Smooth muscle cell (in vitro differentiated cells): Measurements from ENCODE around the gene NECTIN4. TPM values are rescaled to one million over a fixed set of nuclear protein-coding genes. Genes with fewer than 3 reads are reported as not detected.

Experiments used
- DNase-seq: peaks from one replicate; lab custom pipeline; 2025; ENCODE audit not compliant: unreplicated experiment; lab: John Stamatoyannopoulos, UW
- H2AFZ ChIP-seq: fragments of 200-600 bp; sonication (generic); 2 replicates; pipeline ENCODE4 v1.6.0; 2016; ENCODE audit warnings: antibody characterized with exemption, low read depth, mild to moderate bottlenecking
- H3F3A ChIP-seq: fragments of 200-600 bp; sonication (generic); 2 replicates; pipeline ENCODE4 v1.6.0; 2017; ENCODE audit warnings: antibody characterized with exemption, low read depth
- H3K27ac ChIP-seq: fragments of 200-600 bp; sonication (generic); 2 replicates; pipeline ENCODE4 v1.5.1; 2016; ENCODE audit warnings: low read depth, mild to moderate bottlenecking
- H3K27me3 ChIP-seq: fragments of 200-600 bp; sonication (generic); 2 replicates; pipeline ENCODE4 v1.6.1; 2016; ENCODE audit warnings: low read depth, mild to moderate bottlenecking
- H3K36me3 ChIP-seq: fragments of 200-600 bp; sonication (generic); 2 replicates; pipeline ENCODE4 v1.5.1; 2016; ENCODE audit warnings: low read depth
- H3K4me1 ChIP-seq: fragments of 200-600 bp; sonication (generic); 2 replicates; pipeline ENCODE4 v1.5.1; 2016; ENCODE audit warnings: low read depth
- H3K4me2 ChIP-seq: fragments of 200-600 bp; sonication (generic); 2 replicates; pipeline ENCODE4 v1.6.0; 2016; ENCODE audit warnings: mild to moderate bottlenecking
- H3K4me3 ChIP-seq: fragments of 200-600 bp; sonication (generic); 2 replicates; pipeline ENCODE4 v1.5.1; 2016; ENCODE audit warnings: mild to moderate bottlenecking
- H3K79me2 ChIP-seq: fragments of 200-600 bp; sonication (generic); 2 replicates; pipeline ENCODE4 v1.6.0; 2016; ENCODE audit warnings: low read depth, mild to moderate bottlenecking
- H3K9ac ChIP-seq: fragments of 200-600 bp; sonication (generic); 2 replicates; pipeline ENCODE4 v1.6.0; 2016; ENCODE audit warnings: low read depth
- H3K9me3 ChIP-seq: fragments of 200-600 bp; sonication (generic); replicated peaks from 2 replicates; pipeline ENCODE4 v1.5.1; 2016; ENCODE audit warnings: low read depth
- H4K20me1 ChIP-seq: fragments of 200-600 bp; sonication (generic); 2 replicates; pipeline ENCODE4 v1.6.0; 2016; ENCODE audit warnings: low read depth
- CTCF ChIP-seq: fragments of 200-600 bp; sonication (generic); IDR thresholded peaks from 2 replicates; pipeline ENCODE4 v1.5.1; 2017; ENCODE audit warnings: borderline replicate concordance, mild to moderate bottlenecking, antibody characterized with exemption; ENCODE audit not compliant: insufficient read depth, poor library complexity, severe bottlenecking
- WGBS: methylation state at CpG from one replicate; pipeline ENCODE4 v1.1.7; 2016; ENCODE audit warnings: low lambda C conversion rate; 5-methylcytosine and 5-hydroxymethylcytosine counted together
- polyA plus RNA-seq: library from polyadenylated mRNA; unstranded; fragments of >200 nt; fragmentation: Nextera tagmentation; extraction: Ambion mirVana; gene quantifications from 2 replicates; pipeline ENCODE4 v1.2.1, GENCODE V29; 2016
- total RNA-seq: library from RNA; depleted of rRNA; stranded (reverse); fragments of >200 nt; gene quantifications from 2 replicates; pipeline ENCODE4 v1.2.3, GENCODE V29; 2014

The NECTIN4 gene
- total and polyA plus RNA-seq, 2 experiments from 2014 or later = 12.7 to 18.2 TPM

DNA sequence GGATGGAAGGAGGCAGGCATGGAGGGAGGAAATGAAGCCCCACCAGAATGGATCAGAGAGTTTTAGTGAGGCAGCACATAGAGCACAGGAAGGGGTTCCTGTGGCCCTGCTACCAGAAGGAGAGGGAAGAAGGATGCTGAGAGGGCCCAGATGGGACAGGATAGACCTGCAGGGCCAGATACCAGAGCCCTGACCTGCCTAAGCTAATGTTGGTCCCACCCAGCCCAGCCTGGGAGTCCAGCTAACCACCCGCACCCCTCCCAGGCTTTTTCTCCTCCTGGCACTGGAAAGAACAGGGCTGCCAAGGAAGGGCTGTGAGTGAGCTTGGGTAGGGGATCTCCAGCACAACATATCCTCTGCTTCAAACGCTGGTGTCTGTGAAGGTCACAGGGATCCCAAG lies 6.9 kb downstream of the NECTIN4 start:
- H3K27ac ChIP-seq = peak overlapping the region; percentile 96
- WGBS = 83% methylated on average over 2 of the region's 2 CpGs

DNA sequence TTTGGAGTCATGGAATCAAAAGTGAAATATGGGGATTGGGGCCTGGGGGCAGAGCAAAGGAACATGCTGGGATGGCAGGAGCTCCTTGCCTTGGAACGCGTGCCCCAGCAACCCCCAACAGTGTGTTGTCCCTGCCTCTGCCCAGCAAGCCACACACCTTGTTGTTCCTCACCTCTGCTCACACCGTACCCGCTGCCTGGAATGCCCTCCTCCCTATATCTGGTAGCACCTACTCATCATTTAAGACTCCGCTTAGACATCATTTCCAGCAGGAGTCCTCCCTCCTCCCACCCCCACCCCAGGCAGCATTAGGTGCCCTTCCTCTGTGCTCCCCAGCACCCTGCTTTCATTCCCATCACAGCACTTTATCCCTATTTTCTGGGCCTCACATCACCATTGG lies 7.8 kb downstream of the NECTIN4 start:
- WGBS = 58% methylated on average over 5 of the region's 5 CpGs
- H2AFZ ChIP-seq = no peak overlapping the region
- H3K79me2 ChIP-seq = no peaks in the 10 kb centered on the region
- peak overlapping the region; percentile 53 for H3K4me2 ChIP-seq
- peak overlapping the region; percentile 96 for H3K27ac ChIP-seq
- H3K36me3 ChIP-seq = no peaks in the 10 kb centered on the region
- TF ChIP-seq CTCF = no peak
- DNase-seq = no peak
- H3F3A ChIP-seq = peaks cover 31% of the 10 kb centered on the region
- peaks cover 31% of the 10 kb centered on the region for H3K4me1 ChIP-seq
- H3K4me3 ChIP-seq = no peak overlapping the region
- no peaks in the 10 kb centered on the region for H4K20me1 ChIP-seq
- no peaks in the 10 kb centered on the region for H3K9me3 ChIP-seq
- H3K9ac ChIP-seq = peak overlapping the region; percentile 64
- no peaks in the 10 kb centered on the region for H3K27me3 ChIP-seq

More for the DNA sequence above, 6.9 kb downstream of the NECTIN4 start:
- no peak for DNase-seq
- Histone ChIP-seq H3K79me2 (no peaks in the 10 kb centered on the region), H3K4me1 (peaks cover 34% of the 10 kb centered on the region), H3K9ac (peak overlapping the region; percentile 83), H4K20me1 (no peaks in the 10 kb centered on the region), H3K9me3 (no peaks in the 10 kb centered on the region), H3K4me3 (no peak overlapping the region), H3K36me3 (no peaks in the 10 kb centered on the region), H2AFZ (no peak overlapping the region), H3K27me3 (no peaks in the 10 kb centered on the region), H3K4me2 (peak overlapping the region; percentile 42), H3F3A (peaks cover 31% of the 10 kb centered on the region)
- no peak for TF ChIP-seq CTCF

DNA sequence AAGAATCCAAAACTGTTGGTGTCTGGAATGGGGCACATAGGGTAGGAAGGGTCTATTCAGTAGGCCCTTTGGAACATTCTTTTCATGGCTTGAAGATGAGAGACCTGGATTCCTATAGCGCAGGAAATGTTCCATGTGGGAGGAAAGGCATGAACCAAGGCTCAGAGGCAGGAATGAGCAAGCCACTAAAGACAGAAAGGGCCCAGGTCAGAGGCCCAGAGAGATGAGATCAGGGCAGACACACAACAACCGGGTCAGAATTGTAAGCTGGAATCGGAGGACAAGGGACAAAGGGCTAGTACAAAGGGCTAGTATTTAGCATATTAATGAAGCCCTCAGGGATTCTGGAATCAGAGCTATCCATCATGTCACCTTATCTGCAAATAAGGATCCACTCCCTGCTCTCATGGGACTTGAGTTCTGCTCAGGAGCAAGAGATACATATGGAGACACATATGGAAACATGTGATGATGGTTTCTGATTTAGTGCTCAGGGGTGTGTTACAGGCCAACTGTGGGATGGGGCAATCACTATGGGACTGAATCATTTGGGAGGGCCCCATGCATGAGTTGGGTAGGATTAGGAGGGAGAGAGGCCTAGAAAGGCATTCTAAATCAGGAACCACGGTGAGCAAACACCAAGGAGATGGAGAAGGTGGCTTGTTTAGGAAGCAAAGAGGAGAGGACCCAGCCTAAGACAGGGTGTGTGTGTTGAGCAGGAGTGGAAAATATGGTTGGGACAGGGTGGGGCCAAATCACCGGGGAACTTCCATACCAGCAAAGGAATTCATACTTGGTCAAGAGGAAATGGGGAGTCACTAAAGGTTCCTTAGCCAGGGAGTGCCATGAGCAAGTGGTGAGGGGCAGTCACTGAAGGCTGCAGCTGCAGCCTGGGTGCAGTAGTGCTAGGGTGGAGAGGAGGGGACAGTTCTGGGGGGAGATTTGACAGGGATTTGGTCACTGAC lies 8.6 kb downstream of the NECTIN4 start:
- peak overlapping the region; percentile 53 for H3K4me2 ChIP-seq
- no peaks in the 10 kb centered on the region for H4K20me1 ChIP-seq
- H3K4me1 ChIP-seq = peaks cover 25% of the 10 kb centered on the region

More for the DNA sequence above, 8.6 kb downstream of the NECTIN4 start:
- WGBS = 15% methylated on average over 5 of the region's 5 CpGs
- peak overlapping the region; percentile 64 for H3K9ac ChIP-seq
- TF ChIP-seq CTCF = no peak
- H3K27me3 ChIP-seq = no peaks in the 10 kb centered on the region
- no peak overlapping the region for H3K4me3 ChIP-seq
- peak overlapping the region; percentile 96 for H3K27ac ChIP-seq
- no peaks in the 10 kb centered on the region for H3K79me2 ChIP-seq
- peaks cover 31% of the 10 kb centered on the region for H3F3A ChIP-seq
- H3K9me3 ChIP-seq = no peaks in the 10 kb centered on the region
- no peak for DNase-seq
- H3K36me3 ChIP-seq = no peaks in the 10 kb centered on the region
- peak overlapping the region; percentile 23 for H2AFZ ChIP-seq
